Measurements from ENCODE around the gene MAP1LC3C. TPM values are rescaled to one million over a fixed set of nuclear protein-coding genes. Genes with fewer than 3 reads are reported as not detected.

MAP1LC3C gene
- total RNA-seq, 1 donor from 2014 or later: not detected

DNA sequence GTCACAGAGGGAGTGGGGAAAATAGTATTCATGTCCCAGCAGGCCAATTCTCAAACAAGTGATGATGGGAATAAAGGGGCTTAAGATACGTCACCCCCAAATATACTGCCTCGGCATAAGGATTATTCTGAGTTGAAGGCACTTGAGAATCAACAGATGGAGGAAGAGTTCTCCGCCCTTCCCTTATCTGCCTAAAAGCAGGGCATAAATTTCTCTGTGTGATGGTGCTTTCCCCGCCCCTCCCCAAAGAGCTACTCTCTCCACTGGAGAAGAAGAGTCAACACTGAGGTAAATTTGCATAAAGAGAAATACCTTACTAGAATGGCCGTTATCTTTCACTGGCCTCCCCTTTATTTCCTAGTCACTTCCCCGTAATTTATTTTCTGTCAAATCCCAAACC lies 22.7 kb downstream of the MAP1LC3C start:
- Mint-ChIP-seq H3K4me1 (no peaks in the 10 kb centered on the region), H3K27ac (no peak overlapping the region), H3K27me3 (peaks cover 2% of the 10 kb centered on the region), H3K9me3 (no peaks in the 10 kb centered on the region), H3K36me3 (ENCODE audit: low read depth) (no peaks in the 10 kb centered on the region), H3K4me3 (no peak overlapping the region)
- intact Hi-C loops (cut with micrococcal nuclease): no loop called here
- no peak for DNase-seq

DNA sequence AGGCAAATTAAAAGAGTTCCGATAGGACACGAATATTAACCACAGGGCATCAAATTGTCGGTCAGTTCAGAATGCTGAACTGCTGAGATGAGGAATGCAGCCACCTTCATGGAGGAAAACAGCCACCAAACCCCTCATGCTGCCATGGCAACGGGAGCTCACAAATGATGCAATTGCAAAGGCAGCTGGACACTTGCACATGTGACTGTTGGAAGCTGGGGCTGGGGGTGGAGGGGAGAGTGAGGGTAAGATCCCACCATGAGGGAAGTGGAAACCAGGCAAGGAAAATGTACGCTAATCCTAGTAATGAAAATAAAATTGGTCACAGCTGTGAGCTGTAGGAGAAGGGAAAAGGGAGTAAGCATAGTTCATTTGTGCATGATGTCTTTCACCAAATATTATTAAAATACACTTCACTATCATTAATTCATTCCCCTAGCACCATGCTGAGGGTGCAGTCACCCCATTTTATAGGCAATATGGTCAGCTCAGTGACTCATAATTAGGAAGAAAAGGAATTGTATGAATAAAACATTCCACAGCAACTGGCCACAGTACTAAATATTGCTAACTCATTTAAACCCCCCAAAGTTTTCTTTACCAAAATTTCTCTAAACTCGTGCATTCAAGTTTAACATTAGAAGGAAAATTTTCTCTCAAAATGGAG lies 26.1 kb downstream of the MAP1LC3C start:
- no peak overlapping the region for H3K4me3 Mint-ChIP-seq
- no peaks in the 10 kb centered on the region for H3K27me3 Mint-ChIP-seq

GRCh38 chr1:241968611-241969010 lies 30.3 kb downstream of the MAP1LC3C start:
- Mint-ChIP-seq H3K4me1 (no peaks in the 10 kb centered on the region), H3K9me3 (no peaks in the 10 kb centered on the region), H3K27me3 (no peaks in the 10 kb centered on the region), H3K27ac (no peak overlapping the region), H3K4me3 (no peak overlapping the region), H3K36me3 (ENCODE audit: low read depth) (no peaks in the 10 kb centered on the region)
- no peak for DNase-seq
- intact Hi-C loops (cut with micrococcal nuclease): no loop called here

More for the DNA sequence above, 26.1 kb downstream of the MAP1LC3C start:
- Mint-ChIP-seq H3K27ac (no peak overlapping the region), H3K4me1 (no peaks in the 10 kb centered on the region), H3K36me3 (ENCODE audit: low read depth) (no peaks in the 10 kb centered on the region), H3K9me3 (no peaks in the 10 kb centered on the region)
- no peak for DNase-seq
- intact Hi-C loops (cut with micrococcal nuclease): no loop called here

GRCh38 chr1:241964550-241965282 lies 34.2 kb downstream of the MAP1LC3C start:
- no peaks in the 10 kb centered on the region for H3K4me1 Mint-ChIP-seq
- no peaks in the 10 kb centered on the region for H3K36me3 Mint-ChIP-seq (ENCODE audit: low read depth)
- H3K9me3 Mint-ChIP-seq: no peaks in the 10 kb centered on the region
- H3K27me3 Mint-ChIP-seq: no peaks in the 10 kb centered on the region
- no peak overlapping the region for H3K4me3 Mint-ChIP-seq
- no peak overlapping the region for H3K27ac Mint-ChIP-seq
- intact Hi-C loops (cut with micrococcal nuclease): no loop called here
- DNase-seq: no peak

DNA sequence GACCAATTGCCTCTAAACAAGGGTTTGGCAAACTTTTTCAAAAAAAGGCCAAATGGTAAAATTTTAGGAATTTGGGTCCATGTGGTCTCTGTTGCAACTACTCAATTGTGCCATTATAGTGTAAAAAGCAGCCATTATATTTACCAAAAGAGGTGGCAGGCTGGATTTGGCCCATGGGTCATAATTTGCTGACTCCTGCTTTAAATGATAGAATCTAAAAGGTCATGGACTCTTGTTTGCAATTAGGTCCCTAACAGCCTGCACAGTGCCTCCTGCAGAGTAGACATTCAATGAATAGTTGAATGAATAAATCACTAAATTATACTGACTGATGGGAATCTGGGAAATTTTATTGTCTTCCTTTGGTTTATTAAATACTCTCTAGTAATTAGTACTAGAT lies 35.2 kb downstream of the MAP1LC3C start:
- Mint-ChIP-seq H3K36me3 (ENCODE audit: low read depth) (no peaks in the 10 kb centered on the region), H3K27me3 (no peaks in the 10 kb centered on the region), H3K4me1 (no peaks in the 10 kb centered on the region), H3K9me3 (no peaks in the 10 kb centered on the region), H3K4me3 (no peak overlapping the region), H3K27ac (no peak overlapping the region)
- no peak for DNase-seq
- intact Hi-C loops (cut with micrococcal nuclease): no loop called here

- no peak overlapping the region for H3K4me3 Mint-ChIP-seq
- intact Hi-C loops (cut with micrococcal nuclease): no loop called here
- no peaks in the 10 kb centered on the region for H3K36me3 Mint-ChIP-seq (ENCODE audit: low read depth)
- H3K27ac Mint-ChIP-seq: no peak overlapping the region
- H3K27me3 Mint-ChIP-seq: no peaks in the 10 kb centered on the region
- no peak for DNase-seq
- no peaks in the 10 kb centered on the region for H3K4me1 Mint-ChIP-seq
- no peaks in the 10 kb centered on the region for H3K9me3 Mint-ChIP-seq
Measured at GRCh38 chr1:241962153-241962552, 36.7 kb downstream of the MAP1LC3C start.

DNA sequence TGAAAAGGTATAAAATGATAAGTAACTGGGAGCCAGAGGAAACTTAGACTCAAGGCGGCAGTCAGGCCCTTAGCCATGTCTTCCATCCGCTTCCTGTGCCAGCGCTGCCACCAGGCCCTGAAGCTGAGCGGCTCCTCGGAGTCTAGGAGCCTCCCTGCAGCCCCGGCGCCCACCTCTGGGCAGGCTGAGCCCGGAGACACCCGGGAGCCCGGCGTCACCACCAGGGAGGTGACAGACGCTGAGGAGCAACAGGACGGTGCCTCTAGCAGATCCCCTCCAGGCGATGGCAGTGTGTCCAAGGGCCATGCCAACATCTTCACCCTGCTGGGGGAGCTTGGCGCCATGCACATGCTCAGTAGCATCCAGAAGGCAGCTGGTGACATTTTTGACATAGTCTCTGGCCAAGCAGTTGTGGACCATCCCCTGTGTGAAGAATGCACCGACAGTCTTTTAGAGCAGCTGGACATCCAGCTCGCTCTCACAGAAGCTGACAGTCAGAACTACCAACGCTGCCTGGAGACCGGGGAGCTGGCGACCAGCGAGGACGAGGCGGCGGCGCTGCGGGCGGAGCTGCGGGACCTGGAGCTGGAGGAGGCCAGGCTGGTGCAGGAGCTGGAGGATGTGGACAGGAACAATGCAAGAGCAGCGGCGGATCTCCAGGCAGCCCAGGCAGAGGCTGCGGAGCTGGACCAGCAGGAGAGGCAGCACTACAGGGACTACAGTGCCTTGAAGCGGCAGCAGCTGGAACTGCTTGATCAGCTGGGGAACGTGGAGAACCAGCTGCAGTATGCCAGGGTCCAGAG lies 41.0 kb downstream of the MAP1LC3C start, which contains the start of gene BECN2:
Gene BECN2 (plus strand): TSS at position 76 of the 803 bp plus-strand sequence. CDS start 0 bp downstream, at position 76.
- H3K4me3 Mint-ChIP-seq: no peak within 1 kb of the TSS
- no peak for DNase-seq
- no peak within 1 kb of the TSS for H3K27ac Mint-ChIP-seq
- intact Hi-C loops (cut with micrococcal nuclease): no loop called here
- no peaks in the 10 kb centered on the region for H3K9me3 Mint-ChIP-seq
- H3K4me1 Mint-ChIP-seq: no peaks in the 10 kb centered on the region
- H3K27me3 Mint-ChIP-seq: no peaks in the 10 kb centered on the region
- no peaks in the 10 kb centered on the region for H3K36me3 Mint-ChIP-seq (ENCODE audit: low read depth)

DNA sequence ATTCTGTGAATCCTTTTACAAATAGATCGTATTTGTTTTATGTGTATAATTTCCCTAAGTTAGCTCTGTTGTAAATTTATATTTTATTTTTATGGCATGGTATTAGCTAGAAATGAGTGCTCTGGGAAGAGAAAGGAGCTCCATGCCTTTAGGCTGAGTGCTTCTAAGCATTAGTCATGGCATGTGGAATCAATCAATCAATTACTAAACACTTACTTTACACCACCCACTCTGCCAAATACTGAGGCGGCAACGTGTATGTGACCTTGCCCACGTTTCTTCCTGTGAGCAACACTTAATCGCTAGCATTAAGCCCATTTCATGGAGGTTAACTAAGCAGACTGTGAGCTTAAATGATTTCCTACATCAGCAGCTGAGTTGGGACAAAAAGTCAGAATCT lies 48.5 kb downstream of the MAP1LC3C start:
- no peaks in the 10 kb centered on the region for H3K4me1 Mint-ChIP-seq
- intact Hi-C loops (cut with micrococcal nuclease): no loop called here
- no peaks in the 10 kb centered on the region for H3K9me3 Mint-ChIP-seq
- no peaks in the 10 kb centered on the region for H3K27me3 Mint-ChIP-seq
- no peak overlapping the region for H3K4me3 Mint-ChIP-seq
- no peaks in the 10 kb centered on the region for H3K36me3 Mint-ChIP-seq (ENCODE audit: low read depth)
- DNase-seq: no peak
- H3K27ac Mint-ChIP-seq: no peak overlapping the region

DNA sequence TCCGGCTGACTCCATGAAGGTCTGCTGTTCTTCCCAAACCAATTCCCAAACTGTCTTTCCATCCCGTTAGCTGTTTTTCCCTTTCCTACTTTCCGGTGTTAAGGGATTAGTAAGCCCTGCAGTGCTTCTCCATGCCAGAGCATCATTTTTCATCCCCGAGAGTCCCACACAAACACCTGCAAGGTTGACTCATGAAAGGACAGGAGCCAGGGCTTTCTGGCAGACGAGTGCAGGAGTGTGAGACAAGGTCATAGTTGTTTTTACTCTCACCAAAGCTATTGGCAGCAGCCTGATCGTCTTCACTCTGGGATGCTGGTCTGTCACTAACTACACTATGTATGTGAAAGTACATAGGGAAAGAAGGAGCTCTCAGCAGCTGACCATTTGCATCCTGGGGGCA lies 51.5 kb downstream of the MAP1LC3C start:
- Mint-ChIP-seq H3K9me3 (no peaks in the 10 kb centered on the region), H3K36me3 (ENCODE audit: low read depth) (no peaks in the 10 kb centered on the region), H3K27me3 (no peaks in the 10 kb centered on the region), H3K4me3 (no peak overlapping the region), H3K27ac (no peak overlapping the region), H3K4me1 (no peaks in the 10 kb centered on the region)
- intact Hi-C loops (cut with micrococcal nuclease): no loop called here
- DNase-seq: no peak

Other genes with a start within 250 kb of the MAP1LC3C start
- 60.9 and 63.5 TPM in 2 replicates for gene EXO1, start 150.9 kb downstream of the MAP1LC3C start, total RNA-seq
- gene BECN2, start 41.3 kb downstream of the MAP1LC3C start, total RNA-seq: not detected in 2 replicates

Measured in activated CD4-positive, alpha-beta T cell treated with anti-CD3 and anti-CD28 coated beads, Interleukin-2, amount 10 ng/mL, durations not matched to agents 24 days and 14 days (primary cell).